Sigmoid colon (tissue), 3 donors: ENCODE measurements around the gene TXNL4B.

Source experiments
- POLR2A ChIP-seq, 2 donors: fragments of 450-650 bp; IDR thresholded peaks; one replicate each; pipeline ENCODE4 v1.6.1; 2016; ENCODE audit warnings: antibody characterized with exemption in 2 of 2, mild to moderate bottlenecking in 2 of 2, moderate library complexity in 2 of 2
- TF ChIP-seq, protein P1 (sequence below), 4 experiments: fragments of 450-650 bp in 3 of 4; fragments of 200-600 bp in 1 of 4; IDR thresholded peaks; one replicate each; pipeline ENCODE4 v1.5.1; 2016 to 2019; ENCODE audit warnings: antibody characterized with exemption in 4 of 4, mild to moderate bottlenecking in 3 of 4, moderate library complexity in 2 of 4

DNA sequence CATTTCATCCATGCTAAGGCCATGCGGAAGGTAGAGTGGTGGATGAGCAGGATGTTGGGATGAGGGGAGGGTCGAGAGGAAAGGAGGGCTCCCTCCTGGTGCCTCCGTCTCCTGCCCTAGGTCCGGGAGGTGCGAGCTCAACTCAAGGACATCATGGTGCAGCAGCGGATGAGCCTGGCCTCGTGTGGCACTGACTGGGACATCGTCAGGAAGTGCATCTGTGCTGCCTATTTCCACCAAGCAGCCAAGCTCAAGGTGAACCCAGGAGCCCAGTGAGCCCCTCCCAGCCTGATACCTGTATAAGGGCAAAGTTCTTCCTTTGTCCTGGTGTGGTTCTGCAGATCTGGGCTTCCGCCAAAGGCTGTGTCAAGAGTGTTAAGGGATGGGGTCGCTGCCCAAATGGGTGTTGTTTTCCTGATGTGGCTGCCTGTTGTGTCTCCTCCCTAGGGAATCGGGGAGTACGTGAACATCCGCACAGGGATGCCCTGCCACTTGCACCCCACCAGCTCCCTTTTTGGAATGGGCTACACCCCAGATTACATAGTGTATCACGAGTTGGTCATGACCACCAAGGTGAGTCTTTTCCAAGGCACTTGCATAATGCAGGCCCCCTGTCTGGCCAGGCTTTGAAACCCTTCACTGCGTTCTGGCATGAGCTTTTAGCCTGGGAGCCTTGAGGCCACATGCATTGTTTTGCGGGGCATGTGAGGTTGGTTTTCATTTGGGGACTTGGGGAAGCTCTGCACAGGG, 15.1 kb upstream of the TXNL4B start:
- TF ChIP-seq, protein P1, sequence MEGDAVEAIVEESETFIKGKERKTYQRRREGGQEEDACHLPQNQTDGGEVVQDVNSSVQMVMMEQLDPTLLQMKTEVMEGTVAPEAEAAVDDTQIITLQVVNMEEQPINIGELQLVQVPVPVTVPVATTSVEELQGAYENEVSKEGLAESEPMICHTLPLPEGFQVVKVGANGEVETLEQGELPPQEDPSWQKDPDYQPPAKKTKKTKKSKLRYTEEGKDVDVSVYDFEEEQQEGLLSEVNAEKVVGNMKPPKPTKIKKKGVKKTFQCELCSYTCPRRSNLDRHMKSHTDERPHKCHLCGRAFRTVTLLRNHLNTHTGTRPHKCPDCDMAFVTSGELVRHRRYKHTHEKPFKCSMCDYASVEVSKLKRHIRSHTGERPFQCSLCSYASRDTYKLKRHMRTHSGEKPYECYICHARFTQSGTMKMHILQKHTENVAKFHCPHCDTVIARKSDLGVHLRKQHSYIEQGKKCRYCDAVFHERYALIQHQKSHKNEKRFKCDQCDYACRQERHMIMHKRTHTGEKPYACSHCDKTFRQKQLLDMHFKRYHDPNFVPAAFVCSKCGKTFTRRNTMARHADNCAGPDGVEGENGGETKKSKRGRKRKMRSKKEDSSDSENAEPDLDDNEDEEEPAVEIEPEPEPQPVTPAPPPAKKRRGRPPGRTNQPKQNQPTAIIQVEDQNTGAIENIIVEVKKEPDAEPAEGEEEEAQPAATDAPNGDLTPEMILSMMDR (IDR thresholded peaks at IDR 0.05), result no peak
- no peak for TF ChIP-seq POLR2A (IDR thresholded peaks at IDR 0.05)
